HepG2 (cell line): Measurements from ENCODE around the gene CAPS2. TPM values are rescaled to one million over a fixed set of nuclear protein-coding genes. Genes with fewer than 3 reads are reported as not detected.

ENCODE experiments used
- ATAC-seq: fragments of 200-7000 bp; cut with Tn5 transposase; 3 replicates; pipeline ENCODE4 v1.9.1; 2020; ENCODE audit warnings: mild to moderate bottlenecking, moderate library complexity
- BruUV-seq: library from RNA; stranded (reverse); fragments of 400-500 nt; replicated peaks from 2 replicates; lab custom pipeline; 2021; lab: Mats Ljungman, UMichigan
- CTCF ChIA-PET: fragments of 300-600 bp; formaldehyde crosslinking; extraction: SDS; loops from one replicate; lab custom pipeline; 2021; ENCODE audit warnings: low total read pairs, inconsistent platforms, low intra/inter-chr PET ratio; lab: Yijun Ruan, JAX
- POLR2A ChIA-PET: fragments of 350-600 bp; sonication (Branson Sonifier 250); formaldehyde crosslinking; loops from one replicate; lab custom pipeline; 2020; ENCODE audit warnings: antibody characterized with exemption, inconsistent platforms; lab: Yijun Ruan, JAX
- DNase-seq: peaks from one replicate; pipeline ENCODE4 v3.0.0-alpha.2; 2015; ENCODE audit warnings: low spot score
- FAIRE-seq: peaks from 3 replicates; lab custom pipeline; 2011; peaks lifted over from hg19 to GRCh38; lab: Jason Lieb, UNC
- H2AFZ ChIP-seq: one replicate; pipeline ENCODE4 v1.6.1; 2011; ENCODE audit warnings: low read length, inconsistent platforms
- H3K27ac ChIP-seq: fragments of 300-600 bp; 3 replicates; pipeline ENCODE4 v1.8.0; 2011; ENCODE audit warnings: mixed run types, mild to moderate bottlenecking, mixed read lengths, low read length, inconsistent platforms; ENCODE audit not compliant: insufficient read depth; ENCODE audit errors: extremely low read length
- H3K27me3 ChIP-seq, 2 experiments: fragments of 200-600 bp in 1 of 2; 2 replicates in 1 of 2; 3 replicates in 1 of 2; pipeline versions ENCODE4 v1.6.0 to v1.8.0; 2011; ENCODE audit warnings: low read length in 2 of 2, mild to moderate bottlenecking in 2 of 2, moderate library complexity in 2 of 2, inconsistent platforms in 1 of 2; ENCODE audit not compliant: insufficient read depth in 2 of 2, control insufficient read depth in 1 of 2
- H3K36me3 ChIP-seq, 2 experiments: fragments of 200-600 bp in 1 of 2; replicated peaks in 1 of 2; 2 replicates in 1 of 2; 3 replicates in 1 of 2; pipeline versions ENCODE4 v1.5.1 to v1.8.0; 2011; ENCODE audit warnings: low read length in 2 of 2, inconsistent platforms in 1 of 2; ENCODE audit not compliant: insufficient read depth in 2 of 2, control insufficient read depth in 1 of 2
- H3K4me1 ChIP-seq: 2 replicates; pipeline ENCODE4 v1.5.1; 2012; ENCODE audit warnings: low read length, inconsistent platforms; ENCODE audit not compliant: insufficient read depth
- H3K4me2 ChIP-seq: 2 replicates; pipeline ENCODE4 v1.6.0; 2011; ENCODE audit warnings: low read depth, low read length, inconsistent platforms
- H3K4me3 ChIP-seq, 3 experiments: fragments of 200-600 bp in 1 of 3; sonication (generic), shearing (Covaris generic) in 1 of 3; replicated peaks in 1 of 3; 2 replicates each; pipeline ENCODE4 v1.5.1; 2011 to 2016; ENCODE audit warnings: low read length in 3 of 3, inconsistent platforms in 2 of 3, low read depth in 2 of 3, mild to moderate bottlenecking in 2 of 3, control low read depth in 1 of 3, mixed read lengths in 1 of 3; ENCODE audit not compliant: insufficient read depth in 1 of 3
- H3K79me2 ChIP-seq: one replicate; pipeline ENCODE4 v1.6.1; 2011; ENCODE audit warnings: low read length, inconsistent platforms; ENCODE audit not compliant: insufficient read depth
- H3K9ac ChIP-seq: 2 replicates; pipeline ENCODE4 v1.6.0; 2011; ENCODE audit warnings: mild to moderate bottlenecking, low read depth, low read length, inconsistent platforms; ENCODE audit not compliant: insufficient read depth
- H3K9me3 ChIP-seq: 2 replicates; pipeline ENCODE4 v1.5.1; 2012; ENCODE audit warnings: mild to moderate bottlenecking, low read length
- H4K20me1 ChIP-seq: 2 replicates; pipeline ENCODE4 v1.6.0; 2011; ENCODE audit warnings: inconsistent platforms, mild to moderate bottlenecking, low read length, moderate library complexity; ENCODE audit not compliant: insufficient read depth
- ETV5 ChIP-seq: IDR thresholded peaks from 2 replicates; pipeline ENCODE4 v1.6.1; 2018; ENCODE audit warnings: missing biosample characterization, missing genetic modification reagents, inconsistent platforms, borderline replicate concordance
- HBP1 ChIP-seq: IDR thresholded peaks from 2 replicates; pipeline ENCODE4 v1.6.1; 2016; ENCODE audit warnings: low read depth, control low read depth
- HOXD1 ChIP-seq: sonication (generic); formaldehyde crosslinking; IDR thresholded peaks from 2 replicates; pipeline ENCODE4 v1.5.0; 2020; ENCODE audit warnings: missing genetic modification reagents
- MAFF ChIP-seq: IDR thresholded peaks from 2 replicates; pipeline ENCODE4 v1.6.1; 2011; ENCODE audit warnings: low read depth, low read length, improper control_type of control experiment
- MAFK ChIP-seq, 2 experiments: IDR thresholded peaks in 1 of 2; conservative IDR thresholded peaks in 1 of 2; 2 replicates each; pipeline ENCODE4 v1.6.1; 2011; ENCODE audit warnings: improper control_type of control experiment in 2 of 2, low read length in 2 of 2
- MLLT10 ChIP-seq: sonication (generic); formaldehyde crosslinking; IDR thresholded peaks from 2 replicates; pipeline ENCODE4 v1.4.0; 2020; ENCODE audit warnings: missing genetic modification reagents
- in situ Hi-C: cut with HindIII; loops from 2 replicates; pipeline ENCODE4 v1.10.0; 2017; ENCODE audit warnings: low pct_unique_long_range_greater_than_20kb; ENCODE audit not compliant: extremely low pct_ligation_motif_present
- intact Hi-C: fragments of 100-400 bp; cut with micrococcal nuclease; formaldehyde crosslinking; loops from one replicate; pipeline ENCODE4 v1.10.0; 2022; ENCODE audit not compliant: unreplicated experiment
- polyA plus RNA-seq, 8 experiments: library from polyadenylated mRNA; depleted of rRNA in 3 of 8; stranded (reverse) in 7 of 8; unstranded in 1 of 8; fragments of >200 nt; fragmentation: Illumina TruSeq in 4 of 8; extraction: Trizol in 4 of 8; gene quantifications; 2 replicates each; pipeline versions ENCODE4 v1.2.1 to v1.2.3, GENCODE V29; 2011 to 2016; ENCODE audit warnings: low read depth in 4 of 8, missing spikeins in 1 of 8, mixed read lengths in 1 of 8; ENCODE audit not compliant: insufficient read depth in 1 of 8
- total RNA-seq, 5 experiments: library from RNA; depleted of rRNA; stranded (reverse); fragments of >200 nt; fragmentation: Illumina TruSeq; extraction: Trizol; gene quantifications; 2 replicates each; pipeline ENCODE4 v1.2.3, GENCODE V29; 2016; ENCODE audit warnings: low read depth in 1 of 5

The CAPS2 gene
- total and polyA plus RNA-seq, 2 of the 13 experiments (the other 11 are each of a cell fraction or from before 2014, with no cell fraction given), result 0.11 TPM; not detected in 1

GRCh38 chr12:75245108-75245507, 85.0 kb downstream of the CAPS2 start:
- ChIA-PET POLR2A (no interaction called here), CTCF (no interaction called here)
- no peaks in the 10 kb centered on the region for H4K20me1 ChIP-seq
- H3K27me3 ChIP-seq, result no peaks in the 10 kb centered on the region
- H3K9me3 ChIP-seq, result no peaks in the 10 kb centered on the region
- no peak overlapping the region for H3K4me3 ChIP-seq
- TF ChIP-seq ETV5 (no peak), MAFF (peak; percentile 85), MAFK (conservative IDR thresholded peaks at IDR 0.05 in 1 of 2, IDR thresholded peaks at IDR 0.05 in 1 of 2; ENCODE audit: low read length in 2 of 2) (peak; percentile 75 to 93)
- no TSS peak for BruUV-seq
- no peaks in the 10 kb centered on the region for H3K79me2 ChIP-seq
- ATAC-seq (no peak), FAIRE-seq (no peak), DNase-seq (no peak)
- no peak overlapping the region for H3K9ac ChIP-seq
- H3K4me1 ChIP-seq, result no peaks in the 10 kb centered on the region
- no peaks in the 10 kb centered on the region for H3K36me3 ChIP-seq
- intact Hi-C loops, result no loop called here
- H3K4me2 ChIP-seq, result no peak overlapping the region
- no peak overlapping the region for H3K27ac ChIP-seq
- in situ Hi-C loops, result no loop called here
- H2AFZ ChIP-seq, result no peak overlapping the region

- ChIA-PET CTCF (no interaction called here), POLR2A (no interaction called here)
- in situ Hi-C loops (no loop called here), intact Hi-C loops (no loop called here)
- no peak overlapping the region for H2AFZ ChIP-seq
- no peak overlapping the region for H3K4me3 ChIP-seq
- H3K79me2 ChIP-seq, result no peaks in the 10 kb centered on the region
- H3K4me2 ChIP-seq, result no peak overlapping the region
- H3K9ac ChIP-seq, result no peak overlapping the region
- H3K27ac ChIP-seq, result no peak overlapping the region
- no peak for ATAC-seq
- H4K20me1 ChIP-seq, result no peaks in the 10 kb centered on the region
- no peaks in the 10 kb centered on the region for H3K36me3 ChIP-seq
- H3K4me1 ChIP-seq, result no peaks in the 10 kb centered on the region
- H3K27me3 ChIP-seq, result no peaks in the 10 kb centered on the region
- BruUV-seq, result no TSS peak
- H3K9me3 ChIP-seq, result no peaks in the 10 kb centered on the region
- DNase-seq, result no peak
- TF ChIP-seq MLLT10 (CRISPR knock-in tag), result no peak
- no peak for TF ChIP-seq HBP1
- TF ChIP-seq HOXD1 (CRISPR knock-in tag), result no peak
- FAIRE-seq, result no peak
Observed at GRCh38 chr12:75239987-75240386, 90.1 kb downstream of the CAPS2 start.
